GM19239 (cell line): ENCODE results near the gene EPHA6.

ENCODE experiments used
- DNase-seq: peaks from one replicate; pipeline ENCODE4 v3.0.0; 2011; ENCODE audit warnings: low spot score; ENCODE audit not compliant: insufficient read length
- FAIRE-seq: peaks from 2 replicates; lab custom pipeline; 2011; peaks lifted over from hg19 to GRCh38; lab: Jason Lieb, UNC

EPHA6 gene

GRCh38 chr3:97131476-97131875 is 317.1 kb downstream of the EPHA6 start:
- FAIRE-seq (no peak), DNase-seq (no peak)

DNA sequence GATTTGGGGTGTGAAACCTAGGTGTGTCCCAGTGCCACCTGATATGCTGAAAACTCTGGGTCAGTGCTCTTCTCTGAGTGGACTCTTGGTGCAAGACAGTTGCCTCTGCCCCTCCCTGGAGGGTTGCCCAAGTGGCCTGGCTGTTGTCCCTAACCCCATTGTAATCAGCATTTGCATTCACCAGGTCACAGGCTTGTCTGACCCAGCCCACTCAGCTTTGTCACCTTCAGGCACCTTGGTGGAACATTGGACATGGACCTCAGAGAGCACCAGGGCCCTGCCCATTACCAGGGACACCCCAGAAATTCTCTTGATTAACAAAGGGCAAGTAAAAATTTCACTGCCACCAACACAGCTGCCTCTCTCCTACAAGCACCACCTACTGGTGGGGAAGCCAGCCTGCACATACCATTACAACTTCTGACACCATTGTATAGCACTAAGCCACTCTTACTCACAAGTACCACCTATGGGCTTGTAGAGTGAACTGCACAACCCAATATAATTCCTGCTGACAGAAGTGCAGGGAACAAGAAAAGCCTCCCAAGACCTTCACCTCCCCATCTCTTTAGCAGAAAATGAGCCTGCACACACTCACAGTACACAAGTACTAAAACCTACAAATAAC is 324.6 kb downstream of the EPHA6 start:
- DNase-seq (no peak), FAIRE-seq (no peak)

DNA sequence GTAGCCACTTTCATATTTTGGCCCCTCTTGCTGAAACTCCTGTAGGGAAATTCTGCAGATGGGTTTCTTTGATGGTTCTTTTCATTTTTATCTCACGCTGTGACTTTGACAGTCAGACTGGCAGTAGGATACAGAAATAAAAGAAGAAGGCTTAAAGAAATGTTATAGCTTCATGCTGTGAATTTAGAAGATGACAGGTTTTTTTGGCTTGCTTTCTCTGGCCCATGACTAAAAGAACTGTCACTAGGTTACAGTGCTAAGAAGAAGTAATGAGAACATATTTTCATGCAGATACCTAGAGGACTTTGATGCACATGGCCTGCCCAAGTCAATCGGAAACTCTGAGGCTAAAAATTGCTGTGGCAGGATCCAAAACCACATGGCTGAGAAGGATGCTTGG is 334.5 kb downstream of the EPHA6 start:
- DNase-seq (no peak), FAIRE-seq (no peak)

- FAIRE-seq (no peak), DNase-seq (no peak)
These were observed 346.8 kb downstream of the EPHA6 start for GRCh38 chr3:97161169-97161568.

- DNase-seq (no peak), FAIRE-seq (no peak)
These were observed 362.8 kb downstream of the EPHA6 start for GRCh38 chr3:97177242-97177641.

DNA sequence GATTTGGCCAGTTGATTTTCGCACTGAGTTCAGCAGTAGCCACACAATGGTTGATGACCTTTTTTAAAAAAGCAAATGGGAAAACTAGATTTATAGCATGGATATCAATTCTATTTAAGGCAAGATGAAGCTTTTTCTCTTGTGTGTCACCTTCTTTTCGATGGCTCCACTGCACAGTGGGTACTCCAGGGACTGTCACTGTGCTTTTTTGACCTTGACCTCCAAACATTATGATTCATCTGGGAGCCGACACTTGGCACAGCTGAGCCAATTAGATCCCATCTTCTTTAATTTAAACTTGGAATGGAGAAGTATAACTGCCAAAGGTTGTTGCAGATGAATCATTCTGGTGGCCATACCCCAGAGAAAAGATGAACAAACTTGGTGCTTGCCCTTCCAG is 367.3 kb downstream of the EPHA6 start:
- FAIRE-seq = no peak
- DNase-seq = no peak

DNA sequence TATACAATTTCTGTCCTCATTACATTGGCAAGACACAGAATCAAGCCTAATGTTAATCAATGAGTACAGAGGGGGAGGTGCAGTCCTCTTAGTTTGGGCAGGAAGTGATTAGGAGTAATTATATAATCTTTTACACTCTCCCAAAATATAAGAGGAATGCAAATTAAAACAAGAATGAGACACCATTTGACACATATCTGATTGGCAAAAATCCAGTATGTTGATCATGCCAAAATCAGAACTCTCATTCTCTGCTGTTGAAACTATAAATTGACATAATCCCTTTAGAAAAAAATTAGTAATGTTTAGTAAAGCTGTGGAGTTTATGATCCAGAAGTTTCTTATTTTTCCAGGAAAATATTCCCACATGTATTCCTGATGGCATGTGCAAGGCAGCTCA is 373.4 kb downstream of the EPHA6 start:
- DNase-seq (no peak), FAIRE-seq (no peak)

DNA sequence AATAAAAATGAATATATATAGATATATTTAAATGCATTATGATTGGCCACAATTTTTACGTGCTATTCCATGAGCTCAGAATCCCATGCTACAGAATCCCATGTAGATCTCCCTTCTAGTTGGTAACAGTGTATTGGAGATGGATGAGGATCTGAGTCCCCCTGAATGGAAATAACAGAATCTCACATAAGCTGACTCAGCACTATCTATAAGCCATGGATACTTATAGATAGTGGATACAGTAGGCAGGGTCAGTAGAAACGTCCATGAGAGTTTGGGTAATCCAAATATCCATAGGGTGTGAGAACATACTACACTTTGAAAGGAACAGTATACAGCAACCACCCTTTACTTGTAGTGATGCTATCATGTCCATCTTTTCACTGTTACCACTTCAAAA is 375.4 kb downstream of the EPHA6 start:
- DNase-seq = no peak
- FAIRE-seq = no peak

GRCh38 chr3:97197083-97197482 is 382.7 kb downstream of the EPHA6 start:
- FAIRE-seq (no peak), DNase-seq (no peak)

- no peak for FAIRE-seq
- no peak for DNase-seq
These were observed 383.4 kb downstream of the EPHA6 start for GRCh38 chr3:97197830-97198229.

DNA sequence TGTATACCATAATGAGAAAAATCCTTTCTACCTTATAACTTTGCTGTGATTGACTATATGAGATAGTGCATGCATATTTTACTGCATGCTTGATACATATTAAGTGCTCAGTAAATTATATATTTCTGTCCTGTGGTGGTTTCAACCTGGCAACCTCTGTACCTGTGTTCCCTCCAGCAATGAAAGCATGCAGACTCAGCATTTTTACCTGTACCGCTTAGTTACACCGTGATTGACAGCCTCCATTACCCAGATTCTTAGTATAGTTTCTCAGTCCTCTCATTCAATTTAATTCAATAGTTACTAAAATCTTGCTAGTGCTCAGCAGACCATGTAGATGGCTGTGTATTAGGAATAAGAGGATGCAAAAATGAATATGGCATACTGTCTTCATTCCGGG is 386.0 kb downstream of the EPHA6 start:
- FAIRE-seq = no peak
- DNase-seq = no peak

- FAIRE-seq (no peak), DNase-seq (no peak)
These were observed 387.4 kb downstream of the EPHA6 start for GRCh38 chr3:97201814-97202213.

DNA sequence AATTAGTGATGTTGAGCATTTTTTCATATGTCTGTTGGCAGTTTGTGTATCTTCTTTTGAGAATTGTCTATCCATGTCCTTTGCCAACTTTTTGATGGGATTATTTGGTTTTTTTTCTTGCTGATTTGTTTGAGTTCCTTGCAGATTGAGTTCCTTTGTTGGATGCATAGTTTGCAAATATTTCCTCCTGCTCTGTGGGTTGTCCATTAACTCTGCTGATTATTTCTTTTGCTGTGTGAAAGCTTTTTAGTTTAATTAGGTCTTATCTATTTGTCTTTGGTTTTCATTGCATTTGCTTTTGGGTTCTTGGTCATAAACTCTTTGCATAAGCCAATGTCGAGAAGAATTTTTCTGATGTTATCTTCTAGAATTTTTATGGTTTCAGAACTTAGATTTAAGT is 414.6 kb downstream of the EPHA6 start:
- FAIRE-seq (no peak), DNase-seq (no peak)

GRCh38 chr3:97230486-97230885 is 416.1 kb downstream of the EPHA6 start:
- no peak for FAIRE-seq

DNA sequence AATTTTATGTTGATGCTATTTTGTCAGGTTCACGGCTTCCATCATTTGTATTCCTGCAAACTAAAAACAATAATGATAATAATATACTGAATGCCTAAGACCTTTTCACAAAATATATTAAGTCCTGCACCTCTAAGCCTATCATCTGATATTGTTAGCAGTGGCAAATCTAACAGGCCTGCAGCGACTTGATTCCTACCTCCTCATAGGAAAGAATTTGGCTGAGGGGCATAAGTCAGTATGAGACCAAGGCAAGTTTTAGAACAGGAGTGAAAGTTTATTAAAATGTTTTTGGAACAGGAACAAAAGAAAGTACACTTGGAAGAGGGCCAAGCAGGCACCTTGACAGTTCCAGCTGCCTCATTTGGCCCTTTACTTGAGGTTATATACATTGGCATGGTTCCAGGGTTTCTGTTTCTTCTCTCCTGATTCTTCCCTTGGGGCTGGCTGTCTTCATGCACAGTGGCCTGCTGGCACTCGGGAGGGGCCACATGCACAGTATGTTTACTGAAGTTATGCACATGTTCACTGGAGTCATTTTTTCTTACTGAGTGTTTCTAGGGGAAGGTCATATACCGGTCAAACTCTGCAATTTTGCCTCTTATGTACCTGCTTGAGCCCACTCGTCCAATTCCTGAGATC is 418.1 kb downstream of the EPHA6 start:
- FAIRE-seq (no peak), DNase-seq (no peak)

More at GRCh38 chr3:97230486-97230885, 416.1 kb downstream of the EPHA6 start:
- no peak for DNase-seq

DNA sequence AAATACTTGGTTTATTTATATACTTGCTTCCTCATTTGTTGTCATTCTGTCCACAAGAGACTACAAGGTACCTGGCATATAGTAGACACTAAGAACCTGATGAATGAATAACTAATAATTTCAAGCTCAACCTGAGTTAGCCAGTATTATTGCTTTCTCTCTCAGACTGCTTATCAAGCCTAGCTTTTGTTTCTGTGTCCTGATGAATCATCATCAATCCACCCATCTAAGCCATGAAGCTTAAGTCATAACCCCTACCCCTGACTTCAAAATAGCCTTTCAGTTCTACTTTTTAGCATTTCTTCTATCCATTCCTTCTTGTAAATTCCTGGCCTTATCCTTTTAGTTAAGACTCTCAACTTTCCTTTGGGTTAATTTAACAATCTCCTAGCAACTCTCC is 420.8 kb downstream of the EPHA6 start:
- DNase-seq (no peak), FAIRE-seq (no peak)

- no peak for FAIRE-seq
- no peak for DNase-seq
These were observed 421.4 kb downstream of the EPHA6 start for GRCh38 chr3:97235611-97236315.

- DNase-seq = no peak
- FAIRE-seq = no peak
These were observed 427.0 kb downstream of the EPHA6 start for GRCh38 chr3:97241417-97241816.

GRCh38 chr3:97245201-97245910 is 431.0 kb downstream of the EPHA6 start:
- DNase-seq (no peak), FAIRE-seq (no peak)

- no peak for FAIRE-seq
- DNase-seq = no peak
These were observed 441.7 kb downstream of the EPHA6 start for GRCh38 chr3:97256060-97256459.
